NOMO-1 (cell line): Measurements from ENCODE around the gene SLC6A9.

Source experiments
- DNase-seq, 2 experiments: peaks; one replicate each; lab custom pipeline; 2025; ENCODE audit not compliant: unreplicated experiment in 2 of 2; lab: John Stamatoyannopoulos, UW

Gene SLC6A9

GRCh38 chr1:44008259-44008658 lies 23.0 kb downstream of the SLC6A9 start:
- no peak for DNase-seq

GRCh38 chr1:44002606-44003157 lies 28.6 kb downstream of the SLC6A9 start:
- DNase-seq = no peak

GRCh38 chr1:44002165-44002564 lies 29.1 kb downstream of the SLC6A9 start:
- DNase-seq = no peak

- DNase-seq = no peak
Observed at GRCh38 chr1:44000122-44000665, 31.1 kb downstream of the SLC6A9 start.

GRCh38 chr1:43999455-43999854 lies 31.8 kb downstream of the SLC6A9 start:
- no peak for DNase-seq

GRCh38 chr1:43998000-43998378 lies 33.3 kb downstream of the SLC6A9 start:
- DNase-seq = no peak

GRCh38 chr1:43997295-43997999 lies 33.8 kb downstream of the SLC6A9 start:
- DNase-seq = no peak

- DNase-seq = no peak
Observed at GRCh38 chr1:43996733-43997115, 34.5 kb downstream of the SLC6A9 start.

GRCh38 chr1:43995984-43996732 lies 35.1 kb downstream of the SLC6A9 start:
- no peak for DNase-seq

GRCh38 chr1:43994794-43995790 lies 36.2 kb downstream of the SLC6A9 start:
- DNase-seq = peak; percentile 47 to 55

GRCh38 chr1:43994071-43994470 lies 37.2 kb downstream of the SLC6A9 start:
- DNase-seq = no peak

GRCh38 chr1:43993206-43993914 lies 37.9 kb downstream of the SLC6A9 start:
- no peak for DNase-seq

GRCh38 chr1:43992232-43992995 lies 38.8 kb downstream of the SLC6A9 start:
- no peak for DNase-seq

- peak; percentile 80 to 81 for DNase-seq
Observed at GRCh38 chr1:43991476-43992231, 39.6 kb downstream of the SLC6A9 start, which contains the start of gene CCDC24. CCDC24 (plus strand) TSS chr1:43991599; CDS start chr1:43991879, 280 bp downstream.

- DNase-seq = no peak
Observed at GRCh38 chr1:43991200-43991475, 40.1 kb downstream of the SLC6A9 start.

GRCh38 chr1:43990271-43991199 lies 40.7 kb downstream of the SLC6A9 start:
- no peak for DNase-seq

- no peak for DNase-seq
Observed at GRCh38 chr1:43987159-43987902, 43.9 kb downstream of the SLC6A9 start.
